ENCODE results near the gene SZRD1. TPM values are rescaled to one million over a fixed set of nuclear protein-coding genes. Genes with fewer than 3 reads are reported as not detected.

Gene SZRD1
- total RNA-seq, 2 experiments from 2014 or later = 190 to 196 TPM

- Mint-ChIP-seq H3K4me3 (no peak overlapping the region), H3K4me1 (no peaks in the 10 kb centered on the region), H3K27ac (no peak overlapping the region)
These were observed 35.7 kb downstream of the SZRD1 start for GRCh38 chr1:16402742-16403141.

GRCh38 chr1:16405441-16405840, 38.4 kb downstream of the SZRD1 start:
- DNase-seq = no peak
- H3K27me3 Mint-ChIP-seq = no peaks in the 10 kb centered on the region
- H3K9me3 Mint-ChIP-seq = no peaks in the 10 kb centered on the region
- H3K4me1 Mint-ChIP-seq = no peaks in the 10 kb centered on the region
- no peaks in the 10 kb centered on the region for H3K36me3 Mint-ChIP-seq
- H3K27ac Mint-ChIP-seq = no peak overlapping the region
- H3K4me3 Mint-ChIP-seq = no peak overlapping the region

More at GRCh38 chr1:16402742-16403141, 35.7 kb downstream of the SZRD1 start:
- DNase-seq = no peak
- Mint-ChIP-seq H3K36me3 (peaks cover 7% of the 10 kb centered on the region), H3K9me3 (no peaks in the 10 kb centered on the region), H3K27me3 (no peaks in the 10 kb centered on the region)

GRCh38 chr1:16406868-16407267, 39.8 kb downstream of the SZRD1 start:
- Mint-ChIP-seq H3K36me3 (no peaks in the 10 kb centered on the region), H3K9me3 (no peaks in the 10 kb centered on the region), H3K4me1 (no peaks in the 10 kb centered on the region), H3K4me3 (no peak overlapping the region), H3K27ac (no peak overlapping the region), H3K27me3 (no peaks in the 10 kb centered on the region)
- no peak for DNase-seq

DNA sequence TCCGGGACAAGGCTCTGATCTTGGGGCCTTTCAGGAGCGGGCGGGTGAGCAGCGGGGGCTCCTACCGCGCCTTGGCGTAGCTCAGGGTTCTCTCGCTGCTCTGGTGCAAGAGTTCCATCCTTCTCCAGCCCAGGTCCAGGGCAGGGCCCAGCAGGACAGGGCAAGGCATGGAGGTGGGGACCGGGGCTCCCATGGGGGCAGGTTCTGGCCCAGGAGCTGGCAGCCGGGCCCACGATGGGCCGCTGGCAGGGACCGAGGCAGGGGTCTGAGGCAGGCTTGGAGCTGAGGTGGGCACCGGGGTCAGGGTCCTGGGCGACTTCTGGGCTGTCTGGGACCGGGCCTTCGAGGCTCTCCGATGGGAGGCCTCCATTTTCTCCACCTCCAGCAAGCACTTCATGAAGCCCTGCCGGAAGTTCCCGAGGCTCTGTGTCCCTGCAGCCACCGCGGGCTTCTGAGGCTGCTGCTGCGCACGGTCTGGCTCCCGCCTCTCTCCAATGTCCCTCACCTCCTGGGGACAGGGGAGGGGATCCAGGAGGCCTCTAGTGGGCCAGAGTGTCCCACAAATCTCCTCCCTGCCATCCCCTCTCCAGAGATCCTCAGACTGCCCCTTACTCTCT, 42.6 kb downstream of the SZRD1 start:
- H3K4me1 Mint-ChIP-seq = no peaks in the 10 kb centered on the region
- H3K27ac Mint-ChIP-seq = no peak overlapping the region
- H3K27me3 Mint-ChIP-seq = no peaks in the 10 kb centered on the region
- no peak overlapping the region for H3K4me3 Mint-ChIP-seq
- DNase-seq = no peak
- H3K9me3 Mint-ChIP-seq = no peaks in the 10 kb centered on the region
- no peaks in the 10 kb centered on the region for H3K36me3 Mint-ChIP-seq

DNA sequence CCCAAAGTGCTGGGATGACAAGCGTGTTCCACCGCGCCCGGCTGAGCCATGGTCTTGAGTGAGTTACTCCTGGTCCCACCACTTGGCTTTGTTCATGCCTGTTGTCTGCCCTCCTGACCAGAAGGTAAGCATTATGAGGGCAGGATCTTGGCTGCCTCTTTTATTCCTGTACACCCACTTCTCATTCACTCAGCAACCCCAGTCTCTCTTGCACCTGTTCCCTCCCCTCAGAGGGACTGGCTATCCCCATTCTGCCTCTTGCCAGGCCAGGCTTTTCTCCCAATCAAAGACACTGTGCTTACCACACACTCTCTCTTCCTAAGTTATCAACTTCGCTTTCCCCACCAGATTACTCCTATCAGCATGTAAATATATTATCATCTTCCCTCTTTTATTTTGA, 43.8 kb downstream of the SZRD1 start:
- Mint-ChIP-seq H3K27ac (no peak overlapping the region), H3K4me3 (no peak overlapping the region), H3K9me3 (no peaks in the 10 kb centered on the region), H3K27me3 (no peaks in the 10 kb centered on the region), H3K36me3 (no peaks in the 10 kb centered on the region), H3K4me1 (no peaks in the 10 kb centered on the region)
- no peak for DNase-seq

DNA sequence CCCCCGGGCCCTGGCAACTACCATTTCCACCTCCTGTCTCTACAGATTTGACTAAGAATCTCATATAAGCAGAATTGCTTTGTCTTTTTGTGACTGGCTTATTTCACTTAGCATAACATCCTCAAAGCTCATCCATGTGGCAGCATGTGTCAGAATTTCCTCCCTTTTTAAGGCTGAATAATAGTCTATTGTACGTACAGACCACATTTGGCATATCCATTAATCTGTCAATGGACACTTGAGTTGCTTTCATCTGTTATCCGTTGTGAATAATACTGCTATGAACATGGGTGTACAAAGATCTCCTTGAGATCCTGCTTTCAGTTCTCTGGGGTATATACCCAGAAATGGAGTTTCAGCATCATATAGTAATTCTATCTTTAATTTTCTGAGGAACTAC, 46.1 kb downstream of the SZRD1 start:
- Mint-ChIP-seq H3K4me3 (no peak overlapping the region), H3K27ac (no peak overlapping the region), H3K36me3 (no peaks in the 10 kb centered on the region), H3K27me3 (no peaks in the 10 kb centered on the region), H3K9me3 (no peaks in the 10 kb centered on the region), H3K4me1 (peaks cover 4% of the 10 kb centered on the region)
- no peak for DNase-seq

- Mint-ChIP-seq H3K27ac (peak overlapping the region; percentile 55), H3K4me3 (no peak overlapping the region), H3K27me3 (no peaks in the 10 kb centered on the region), H3K36me3 (peaks cover 5% of the 10 kb centered on the region), H3K4me1 (peaks cover 31% of the 10 kb centered on the region), H3K9me3 (peaks cover 3% of the 10 kb centered on the region)
- peak; percentile 29 for DNase-seq
These were observed 51.9 kb downstream of the SZRD1 start for GRCh38 chr1:16418823-16419425.

DNA sequence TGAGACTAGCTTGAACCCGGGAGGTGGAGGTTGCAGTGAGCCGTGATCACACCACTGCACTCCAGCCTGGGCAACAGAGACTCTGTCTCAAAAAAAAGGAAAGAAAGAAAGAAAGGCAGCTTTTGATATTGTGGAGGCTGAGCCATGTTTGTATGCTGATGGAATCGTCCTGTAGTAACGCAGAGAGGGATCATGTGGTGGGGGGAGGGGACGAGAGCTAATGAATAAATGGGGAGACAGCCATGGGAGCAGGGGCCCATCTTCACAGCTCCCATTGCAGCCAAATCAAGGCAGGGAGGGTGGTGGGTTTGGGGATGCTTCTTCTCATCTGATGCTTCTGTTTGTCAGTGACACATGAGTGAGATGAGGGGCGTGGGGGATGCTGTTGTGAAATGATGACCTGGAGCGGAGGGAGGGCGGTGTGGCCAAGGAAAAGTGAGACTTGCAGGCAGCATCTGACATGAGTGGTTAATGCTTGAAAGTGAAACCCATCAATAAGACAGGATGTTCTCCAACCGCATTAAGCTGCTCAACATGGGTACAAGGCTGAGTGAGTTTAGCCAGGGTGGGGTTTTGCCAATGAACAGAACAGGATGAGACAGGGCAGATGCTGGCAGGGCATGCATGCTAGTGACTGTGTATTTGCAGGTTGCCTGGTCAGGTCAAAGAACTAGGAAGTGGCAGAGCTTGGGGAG, 53.5 kb downstream of the SZRD1 start:
- H3K4me3 Mint-ChIP-seq = peak overlapping the region; percentile 26
- H3K27me3 Mint-ChIP-seq = no peaks in the 10 kb centered on the region
- H3K9me3 Mint-ChIP-seq = peaks cover 3% of the 10 kb centered on the region

DNA sequence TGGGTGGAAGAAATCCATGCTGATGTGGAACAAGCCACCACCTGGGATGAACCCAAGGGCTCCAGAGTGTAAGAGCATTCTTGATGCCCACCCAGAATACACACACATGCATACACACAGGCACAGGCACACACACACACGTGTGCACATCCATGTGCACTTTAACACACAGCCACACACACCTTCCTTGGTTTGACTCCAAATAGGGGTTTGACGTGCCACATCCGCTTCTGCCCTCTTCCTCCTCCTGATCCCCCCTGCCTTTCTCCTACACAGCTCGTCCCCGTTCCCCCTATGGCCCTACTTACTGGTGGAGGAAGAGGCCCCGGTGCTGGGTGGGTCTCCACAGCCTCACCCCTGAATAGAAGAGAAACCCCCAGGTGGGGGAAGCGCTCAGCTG, 54.2 kb downstream of the SZRD1 start:
- Mint-ChIP-seq H3K27me3 (no peaks in the 10 kb centered on the region), H3K4me3 (peak overlapping the region; percentile 26), H3K27ac (peak overlapping the region; percentile 79), H3K36me3 (peaks cover 5% of the 10 kb centered on the region), H3K9me3 (peaks cover 3% of the 10 kb centered on the region), H3K4me1 (peaks cover 31% of the 10 kb centered on the region)
- DNase-seq = no peak

More for the DNA sequence above, 53.5 kb downstream of the SZRD1 start:
- DNase-seq = peak; percentile 76
- Mint-ChIP-seq H3K36me3 (peaks cover 5% of the 10 kb centered on the region), H3K27ac (peak overlapping the region; percentile 79), H3K4me1 (peaks cover 31% of the 10 kb centered on the region)

DNA sequence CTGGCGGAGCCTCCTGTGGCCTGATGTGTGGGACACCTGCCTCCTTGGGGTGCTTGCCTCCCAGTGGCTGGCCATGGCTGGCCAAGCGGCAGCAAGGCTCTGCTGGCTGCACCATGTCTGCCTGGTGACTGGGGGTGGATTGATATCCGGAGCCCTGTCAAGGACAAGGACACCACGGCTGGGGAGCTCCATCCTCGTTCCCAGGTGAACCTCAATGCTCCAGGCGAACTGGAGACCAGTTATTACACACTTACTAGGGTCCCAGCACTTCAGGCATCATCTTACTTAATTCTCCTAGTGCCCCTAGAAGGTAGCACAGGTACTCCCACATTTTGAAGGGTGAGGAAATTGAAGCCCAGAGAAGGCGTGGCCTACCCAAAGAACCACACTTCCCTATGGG, 55.0 kb downstream of the SZRD1 start:
- Mint-ChIP-seq H3K4me3 (no peak overlapping the region), H3K27ac (no peak overlapping the region)

GRCh38 chr1:16425125-16426025, 58.3 kb downstream of the SZRD1 start:
- H3K4me1 Mint-ChIP-seq = peaks cover 13% of the 10 kb centered on the region
- no peaks in the 10 kb centered on the region for H3K9me3 Mint-ChIP-seq
- no peaks in the 10 kb centered on the region for H3K27me3 Mint-ChIP-seq

More for the DNA sequence above, 55.0 kb downstream of the SZRD1 start:
- peaks cover 3% of the 10 kb centered on the region for H3K9me3 Mint-ChIP-seq
- no peaks in the 10 kb centered on the region for H3K27me3 Mint-ChIP-seq
- peaks cover 31% of the 10 kb centered on the region for H3K4me1 Mint-ChIP-seq
- no peak for DNase-seq
- peaks cover 5% of the 10 kb centered on the region for H3K36me3 Mint-ChIP-seq

DNA sequence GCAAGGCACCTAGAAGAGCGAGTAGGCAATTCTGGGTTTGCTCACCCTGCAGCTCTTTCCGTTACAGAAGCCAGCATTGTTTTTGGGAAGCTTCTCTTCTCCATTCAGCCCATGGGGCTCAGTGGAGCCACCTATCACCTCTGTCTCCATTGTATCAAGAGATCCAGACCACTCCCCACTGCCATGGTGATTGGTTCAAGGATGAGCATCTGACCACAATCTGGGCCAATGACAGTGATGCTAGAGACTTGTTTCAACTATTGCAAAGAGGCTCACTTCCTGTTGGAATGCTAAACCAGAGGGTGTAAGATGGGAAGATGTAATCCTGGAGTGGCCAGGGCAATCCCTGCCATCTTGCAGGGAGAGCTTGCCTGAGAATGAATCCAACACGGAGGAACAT, 63.6 kb downstream of the SZRD1 start:
- no peak overlapping the region for H3K4me3 Mint-ChIP-seq
- H3K9me3 Mint-ChIP-seq = no peaks in the 10 kb centered on the region
- H3K4me1 Mint-ChIP-seq = no peaks in the 10 kb centered on the region
- no peaks in the 10 kb centered on the region for H3K27me3 Mint-ChIP-seq
- no peak overlapping the region for H3K27ac Mint-ChIP-seq
- no peaks in the 10 kb centered on the region for H3K36me3 Mint-ChIP-seq
- no peak for DNase-seq

More at GRCh38 chr1:16425125-16426025, 58.3 kb downstream of the SZRD1 start:
- H3K27ac Mint-ChIP-seq = no peak overlapping the region
- H3K4me3 Mint-ChIP-seq = no peak overlapping the region
- H3K36me3 Mint-ChIP-seq = no peaks in the 10 kb centered on the region
- no peak for DNase-seq

GRCh38 chr1:16433030-16433429, 66.0 kb downstream of the SZRD1 start:
- no peak overlapping the region for H3K4me3 Mint-ChIP-seq
- H3K4me1 Mint-ChIP-seq = no peaks in the 10 kb centered on the region
- no peaks in the 10 kb centered on the region for H3K9me3 Mint-ChIP-seq
- DNase-seq = no peak
- H3K36me3 Mint-ChIP-seq = no peaks in the 10 kb centered on the region
- no peak overlapping the region for H3K27ac Mint-ChIP-seq
- H3K27me3 Mint-ChIP-seq = no peaks in the 10 kb centered on the region

DNA sequence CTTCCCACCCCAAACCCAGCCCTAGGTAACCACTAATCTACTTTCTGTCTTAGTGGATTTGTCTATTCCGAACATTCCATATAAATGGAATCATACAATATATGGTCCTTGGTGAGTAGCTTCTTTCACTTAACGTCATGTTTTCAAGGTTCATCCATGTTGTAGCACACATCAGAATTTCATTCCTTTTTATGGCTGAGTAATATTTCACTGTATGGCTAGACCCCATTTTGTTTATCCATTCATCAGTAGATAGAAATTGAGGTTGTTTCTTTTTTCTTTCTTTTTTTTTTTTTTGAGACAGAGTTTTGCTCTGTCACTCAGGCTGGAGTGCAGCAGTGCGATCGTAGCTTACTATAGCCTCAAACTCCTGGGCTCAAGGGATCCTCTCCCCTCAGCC, 67.0 kb downstream of the SZRD1 start:
- H3K36me3 Mint-ChIP-seq = no peaks in the 10 kb centered on the region
- H3K9me3 Mint-ChIP-seq = no peaks in the 10 kb centered on the region
- no peaks in the 10 kb centered on the region for H3K27me3 Mint-ChIP-seq
- no peak for DNase-seq
- no peak overlapping the region for H3K4me3 Mint-ChIP-seq
- H3K4me1 Mint-ChIP-seq = no peaks in the 10 kb centered on the region
- H3K27ac Mint-ChIP-seq = no peak overlapping the region

- Mint-ChIP-seq H3K9me3 (no peaks in the 10 kb centered on the region), H3K27me3 (no peaks in the 10 kb centered on the region), H3K36me3 (no peaks in the 10 kb centered on the region), H3K4me3 (no peak overlapping the region), H3K27ac (no peak overlapping the region), H3K4me1 (no peaks in the 10 kb centered on the region)
- no peak for DNase-seq
These were observed 67.5 kb downstream of the SZRD1 start for GRCh38 chr1:16434501-16434900.
